Astrocyte (in vitro differentiated cells and primary cell): ENCODE results near the gene SCAF8. TPM values are rescaled to one million over a fixed set of nuclear protein-coding genes. Genes with fewer than 3 reads are reported as not detected.

Source experiments
- DNase-seq: peaks from one replicate; pipeline ENCODE4 v3.0.0-alpha.2; 2010; ENCODE audit warnings: low read depth
- FAIRE-seq: peaks from 2 replicates; lab custom pipeline; 2011; peaks lifted over from hg19 to GRCh38; lab: Jason Lieb, UNC
- H2AFZ ChIP-seq: 2 replicates; pipeline ENCODE4 v1.6.0; 2012; ENCODE audit warnings: low read depth, low read length, inconsistent platforms
- H3K27ac ChIP-seq: 2 replicates; pipeline ENCODE4 v1.5.1; 2011; ENCODE audit warnings: low read depth, low read length, inconsistent platforms
- H3K27me3 ChIP-seq: 2 replicates; pipeline ENCODE4 v1.6.0; 2011; ENCODE audit warnings: low read length, inconsistent platforms; ENCODE audit not compliant: insufficient read depth
- H3K36me3 ChIP-seq: 2 replicates; pipeline ENCODE4 v1.5.1; 2011; ENCODE audit warnings: low read length, inconsistent platforms; ENCODE audit not compliant: insufficient read depth
- H3K4me1 ChIP-seq: 2 replicates; pipeline ENCODE4 v1.5.1; 2011; ENCODE audit warnings: low read length, inconsistent platforms; ENCODE audit not compliant: insufficient read depth
- H3K4me2 ChIP-seq: 2 replicates; pipeline ENCODE4 v1.6.0; 2012; ENCODE audit warnings: low read length, inconsistent platforms
- H3K4me3 ChIP-seq: 2 replicates; pipeline ENCODE4 v1.5.1; 2011; ENCODE audit warnings: low read depth, mild to moderate bottlenecking, low read length, inconsistent platforms; ENCODE audit not compliant: insufficient read depth
- H3K79me2 ChIP-seq: 2 replicates; pipeline ENCODE4 v1.6.0; 2012; ENCODE audit warnings: mild to moderate bottlenecking, low read length, inconsistent platforms; ENCODE audit not compliant: insufficient read depth
- H3K9ac ChIP-seq: 2 replicates; pipeline ENCODE4 v1.6.0; 2012; ENCODE audit warnings: mild to moderate bottlenecking, low read length, inconsistent platforms
- H3K9me3 ChIP-seq: 2 replicates; pipeline ENCODE4 v1.5.1; 2012; ENCODE audit warnings: low read depth, mild to moderate bottlenecking, low read length, inconsistent platforms; ENCODE audit not compliant: insufficient read depth
- H4K20me1 ChIP-seq: 2 replicates; pipeline ENCODE4 v1.6.0; 2012; ENCODE audit warnings: low read length, inconsistent platforms; ENCODE audit not compliant: insufficient read depth
- H3K27ac Mint-ChIP-seq: one replicate; pipeline ENCODE4 v1.8.0; 2021; ENCODE audit warnings: mild to moderate bottlenecking, mixed read lengths; ENCODE audit not compliant: unreplicated experiment
- H3K27me3 Mint-ChIP-seq: one replicate; pipeline ENCODE4 v1.8.0; 2021; ENCODE audit warnings: low read depth, mixed read lengths; ENCODE audit not compliant: unreplicated experiment
- H3K36me3 Mint-ChIP-seq: one replicate; pipeline ENCODE4 v1.8.0; 2021; ENCODE audit warnings: low read depth, mixed read lengths; ENCODE audit not compliant: unreplicated experiment
- H3K4me1 Mint-ChIP-seq: one replicate; pipeline ENCODE4 v1.8.0; 2021; ENCODE audit warnings: low read depth, mixed read lengths; ENCODE audit not compliant: unreplicated experiment
- H3K4me3 Mint-ChIP-seq: one replicate; pipeline ENCODE4 v1.8.0; 2021; ENCODE audit warnings: mild to moderate bottlenecking, moderate library complexity, mixed read lengths; ENCODE audit not compliant: unreplicated experiment
- H3K9me3 Mint-ChIP-seq: one replicate; pipeline ENCODE4 v1.8.0; 2021; ENCODE audit warnings: mild to moderate bottlenecking, mixed read lengths; ENCODE audit not compliant: unreplicated experiment
- EZH2 ChIP-seq: IDR thresholded peaks from 2 replicates; pipeline ENCODE4 v1.6.1; 2012; ENCODE audit warnings: mild to moderate bottlenecking, low read length, inconsistent platforms; ENCODE audit not compliant: insufficient read depth
- total RNA-seq: library from RNA; stranded (reverse); gene quantifications from 2 replicates; pipeline ENCODE4 v1.2.1, GENCODE V29; 2021
- TF ChIP-seq, protein P1 (sequence below): IDR thresholded peaks from 2 replicates; pipeline ENCODE4 v1.5.1; 2011; ENCODE audit warnings: low read depth, mild to moderate bottlenecking, inconsistent platforms, low read length, moderate library complexity; ENCODE audit not compliant: insufficient read depth

The SCAF8 gene
- total RNA-seq, 1 donor from 2014 or later = 36.0 TPM

DNA sequence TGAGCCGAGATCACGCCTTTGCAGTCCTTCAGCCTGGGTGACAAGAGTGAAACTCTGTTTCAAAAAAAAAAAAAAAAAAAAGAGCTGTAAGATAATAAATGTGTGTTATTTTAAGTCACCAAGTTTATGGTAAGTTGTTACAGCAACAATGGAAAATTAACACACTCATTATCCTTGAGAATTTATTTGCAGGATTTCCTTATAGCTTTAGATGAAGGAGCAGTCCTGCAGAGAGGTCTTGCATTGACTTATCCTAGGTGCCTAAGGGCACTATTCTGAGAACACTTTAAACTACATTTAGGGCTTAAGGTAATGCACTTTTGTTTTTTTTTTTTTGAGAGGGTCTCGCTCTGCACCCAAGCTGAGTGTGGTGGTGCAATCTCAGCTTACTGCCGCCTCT is 13.8 kb upstream of the SCAF8 start:
- peaks cover 3% of the 10 kb centered on the region for H3K4me1 Mint-ChIP-seq
- Histone ChIP-seq H3K4me1 (peaks cover 6% of the 10 kb centered on the region), H3K36me3 (no peaks in the 10 kb centered on the region), H3K9ac (no peak overlapping the region), H3K27ac (no peak overlapping the region), H3K9me3 (peaks cover 11% of the 10 kb centered on the region), H3K4me2 (no peak overlapping the region), H4K20me1 (no peaks in the 10 kb centered on the region), H2AFZ (no peak overlapping the region), H3K4me3 (no peak overlapping the region), H3K79me2 (no peaks in the 10 kb centered on the region), H3K27me3 (peaks cover 19% of the 10 kb centered on the region)
- no peak for FAIRE-seq
- H3K36me3 Mint-ChIP-seq = no peaks in the 10 kb centered on the region
- no peak overlapping the region for H3K27ac Mint-ChIP-seq
- no peak overlapping the region for H3K4me3 Mint-ChIP-seq
- no peak for DNase-seq
- peaks cover 19% of the 10 kb centered on the region for H3K9me3 Mint-ChIP-seq
- no peaks in the 10 kb centered on the region for H3K27me3 Mint-ChIP-seq
- TF ChIP-seq EZH2 = no peak
- TF ChIP-seq, protein P1, sequence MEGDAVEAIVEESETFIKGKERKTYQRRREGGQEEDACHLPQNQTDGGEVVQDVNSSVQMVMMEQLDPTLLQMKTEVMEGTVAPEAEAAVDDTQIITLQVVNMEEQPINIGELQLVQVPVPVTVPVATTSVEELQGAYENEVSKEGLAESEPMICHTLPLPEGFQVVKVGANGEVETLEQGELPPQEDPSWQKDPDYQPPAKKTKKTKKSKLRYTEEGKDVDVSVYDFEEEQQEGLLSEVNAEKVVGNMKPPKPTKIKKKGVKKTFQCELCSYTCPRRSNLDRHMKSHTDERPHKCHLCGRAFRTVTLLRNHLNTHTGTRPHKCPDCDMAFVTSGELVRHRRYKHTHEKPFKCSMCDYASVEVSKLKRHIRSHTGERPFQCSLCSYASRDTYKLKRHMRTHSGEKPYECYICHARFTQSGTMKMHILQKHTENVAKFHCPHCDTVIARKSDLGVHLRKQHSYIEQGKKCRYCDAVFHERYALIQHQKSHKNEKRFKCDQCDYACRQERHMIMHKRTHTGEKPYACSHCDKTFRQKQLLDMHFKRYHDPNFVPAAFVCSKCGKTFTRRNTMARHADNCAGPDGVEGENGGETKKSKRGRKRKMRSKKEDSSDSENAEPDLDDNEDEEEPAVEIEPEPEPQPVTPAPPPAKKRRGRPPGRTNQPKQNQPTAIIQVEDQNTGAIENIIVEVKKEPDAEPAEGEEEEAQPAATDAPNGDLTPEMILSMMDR = no peak

DNA sequence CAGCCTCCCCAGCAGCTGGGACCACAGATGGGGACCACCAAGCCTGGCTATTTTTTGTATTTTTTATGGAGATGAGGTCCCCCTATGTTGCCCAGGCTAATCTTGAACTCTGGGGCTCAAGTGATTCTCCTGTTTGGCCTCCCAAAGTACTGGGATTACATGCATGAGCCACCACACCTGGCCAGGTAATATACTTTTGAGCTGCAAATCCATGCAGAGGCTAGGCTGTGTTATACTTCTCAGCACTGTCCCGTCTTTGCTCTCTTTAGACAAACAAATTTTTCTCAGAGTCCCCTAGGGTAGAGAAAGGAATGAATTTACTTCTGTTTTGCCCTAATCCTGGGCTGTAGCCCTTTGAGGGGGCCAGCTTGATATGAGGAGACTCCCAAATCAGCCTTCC is 13.4 kb upstream of the SCAF8 start:
- DNase-seq (no peak), FAIRE-seq (no peak)
- no peak for TF ChIP-seq EZH2
- TF ChIP-seq, protein P1 = no peak

DNA sequence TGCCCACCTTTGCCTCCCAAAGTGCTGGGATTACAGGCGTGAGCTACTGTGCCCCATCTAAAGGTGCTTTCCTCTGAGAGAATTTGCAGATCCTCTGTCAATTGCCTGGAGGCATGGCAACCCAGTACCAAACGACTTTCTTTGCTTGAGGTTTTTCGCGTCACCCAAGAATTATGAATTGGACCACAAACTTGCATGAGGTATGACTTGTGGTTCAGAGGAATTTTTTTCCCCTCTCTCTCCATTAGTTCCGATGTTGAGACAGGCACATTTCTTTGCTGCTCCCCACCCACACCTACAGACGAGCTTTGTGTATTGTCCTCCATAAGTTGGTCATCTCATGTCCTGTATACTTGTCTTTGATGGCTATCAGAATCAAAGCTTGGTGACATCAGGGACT is 11.8 kb upstream of the SCAF8 start:
- peaks cover 3% of the 10 kb centered on the region for H3K4me1 Mint-ChIP-seq
- H3K79me2 ChIP-seq = no peaks in the 10 kb centered on the region
- peaks cover 19% of the 10 kb centered on the region for H3K27me3 ChIP-seq
- H3K4me1 ChIP-seq = peaks cover 6% of the 10 kb centered on the region
- H3K36me3 ChIP-seq = no peaks in the 10 kb centered on the region
- H3K4me2 ChIP-seq = peak overlapping the region; percentile 72
- H3K36me3 Mint-ChIP-seq = no peaks in the 10 kb centered on the region
- H3K27me3 Mint-ChIP-seq = no peaks in the 10 kb centered on the region
- peak; percentile 47 for FAIRE-seq
- TF ChIP-seq EZH2 = no peak
- TF ChIP-seq, protein P1 = no peak
- no peak overlapping the region for H2AFZ ChIP-seq
- H3K4me3 Mint-ChIP-seq = no peak overlapping the region
- peak; percentile 95 for DNase-seq
- H3K4me3 ChIP-seq = no peak overlapping the region
- H3K27ac Mint-ChIP-seq = peak overlapping the region; percentile 83
- no peaks in the 10 kb centered on the region for H4K20me1 ChIP-seq
- H3K9ac ChIP-seq = no peak overlapping the region
- H3K9me3 Mint-ChIP-seq = peaks cover 19% of the 10 kb centered on the region
- H3K27ac ChIP-seq = no peak overlapping the region
- H3K9me3 ChIP-seq = peaks cover 11% of the 10 kb centered on the region

More for the DNA sequence above, 13.4 kb upstream of the SCAF8 start:
- no peaks in the 10 kb centered on the region for H3K36me3 ChIP-seq
- Mint-ChIP-seq H3K4me3 (no peak overlapping the region), H3K4me1 (peaks cover 3% of the 10 kb centered on the region), H3K36me3 (no peaks in the 10 kb centered on the region), H3K27ac (no peak overlapping the region), H3K27me3 (no peaks in the 10 kb centered on the region), H3K9me3 (peaks cover 19% of the 10 kb centered on the region)
- no peak overlapping the region for H3K27ac ChIP-seq
- peaks cover 11% of the 10 kb centered on the region for H3K9me3 ChIP-seq
- H3K9ac ChIP-seq = no peak overlapping the region
- H3K4me3 ChIP-seq = no peak overlapping the region
- H3K4me2 ChIP-seq = no peak overlapping the region
- H3K27me3 ChIP-seq = peaks cover 19% of the 10 kb centered on the region
- H4K20me1 ChIP-seq = no peaks in the 10 kb centered on the region
- H2AFZ ChIP-seq = no peak overlapping the region
- H3K79me2 ChIP-seq = no peaks in the 10 kb centered on the region
- peaks cover 6% of the 10 kb centered on the region for H3K4me1 ChIP-seq
